M059J (cell line): ENCODE results near the gene PIGM. TPM values are rescaled to one million over a fixed set of nuclear protein-coding genes. Genes with fewer than 3 reads are reported as not detected.

ENCODE experiments used
- DNase-seq: peaks from one replicate; pipeline ENCODE4 v3.0.0-alpha.2; 2012; ENCODE audit warnings: low read depth
- total RNA-seq: library from RNA; depleted of rRNA; stranded (reverse); fragments of >200 nt; shearing (Covaris generic); gene quantifications from 2 replicates; pipeline ENCODE4 v1.2.3, GENCODE V29; 2014

Gene PIGM
- total RNA-seq, 1 experiment from 2014 or later = 4.0 TPM

DNA sequence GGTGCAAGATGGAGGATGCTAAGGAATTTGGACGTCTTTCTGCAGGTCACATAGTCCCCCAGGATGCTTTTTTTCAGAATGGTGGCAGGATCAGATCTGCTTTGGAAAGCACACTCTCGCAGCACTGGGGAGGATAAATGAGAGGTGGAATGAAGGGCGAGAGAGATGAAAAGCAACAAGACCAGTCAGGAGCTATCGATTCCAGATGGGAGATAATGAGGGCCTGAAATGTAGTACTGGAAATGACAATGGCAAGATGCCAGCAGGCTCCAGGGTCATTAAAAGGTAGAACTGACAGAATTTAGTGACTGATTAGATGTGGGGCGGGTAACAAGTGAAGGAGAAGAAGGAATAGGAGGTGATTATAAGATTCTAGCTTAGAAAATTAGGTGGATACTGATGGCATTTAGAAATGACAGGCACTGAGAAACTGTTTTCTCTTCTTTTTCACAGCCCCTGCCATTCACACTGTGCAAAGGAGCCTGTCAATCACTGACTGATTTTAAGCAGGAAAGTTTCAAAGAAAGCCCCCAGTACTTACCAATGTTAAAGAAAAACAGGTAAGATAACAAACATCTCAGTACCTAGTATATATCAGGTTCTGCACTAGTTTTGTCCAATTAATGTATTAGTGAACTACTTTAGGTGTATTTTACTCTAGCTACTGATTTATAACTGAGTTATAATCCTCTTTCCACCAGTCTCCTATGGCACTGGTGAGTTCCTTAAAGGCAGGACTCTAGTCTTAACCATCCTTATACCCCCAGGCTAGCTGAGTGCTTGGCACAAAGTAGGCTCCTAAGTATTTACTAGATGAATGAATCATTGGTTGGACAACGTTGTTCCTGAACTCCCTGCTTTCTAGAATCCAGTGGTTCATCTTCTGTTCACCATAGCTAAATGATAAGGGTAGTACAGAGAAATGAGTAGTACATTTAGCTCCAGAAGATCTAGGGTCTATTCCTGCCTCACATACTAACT is 9.2 kb downstream of the PIGM start:
- peak; percentile 85 for DNase-seq

DNA sequence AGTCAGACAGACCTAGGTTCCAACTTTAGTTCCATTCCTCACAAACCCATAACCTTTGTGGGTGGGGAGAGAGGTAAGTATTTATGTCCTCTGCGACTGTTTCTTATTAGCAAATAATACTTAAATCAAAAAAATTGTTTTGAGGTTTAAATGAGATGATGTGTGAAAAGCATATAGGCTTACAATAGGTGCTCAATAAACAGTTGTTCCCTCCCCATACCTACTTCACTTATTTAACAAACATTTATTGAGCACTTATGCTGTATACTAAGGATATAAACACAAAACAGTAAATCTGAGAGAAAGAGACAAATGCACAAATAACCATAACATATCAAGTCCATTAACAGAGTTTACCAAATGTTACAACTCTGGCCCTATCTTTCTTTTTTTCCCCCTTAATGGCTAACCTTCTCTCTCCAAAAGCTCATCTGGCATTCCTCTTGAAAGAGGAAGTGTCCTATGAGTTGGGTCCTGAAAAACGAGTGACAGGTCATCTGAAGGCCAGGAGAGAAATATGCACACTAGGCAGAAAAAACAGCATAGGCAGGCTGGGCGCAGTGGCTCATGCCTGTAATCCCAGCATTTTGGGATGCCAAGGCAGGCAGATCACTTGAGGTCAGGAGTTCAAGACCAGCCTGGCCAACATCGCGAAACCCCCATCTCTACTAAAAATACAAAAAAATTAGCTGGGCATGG is 10.3 kb downstream of the PIGM start:
- DNase-seq = no peak

DNA sequence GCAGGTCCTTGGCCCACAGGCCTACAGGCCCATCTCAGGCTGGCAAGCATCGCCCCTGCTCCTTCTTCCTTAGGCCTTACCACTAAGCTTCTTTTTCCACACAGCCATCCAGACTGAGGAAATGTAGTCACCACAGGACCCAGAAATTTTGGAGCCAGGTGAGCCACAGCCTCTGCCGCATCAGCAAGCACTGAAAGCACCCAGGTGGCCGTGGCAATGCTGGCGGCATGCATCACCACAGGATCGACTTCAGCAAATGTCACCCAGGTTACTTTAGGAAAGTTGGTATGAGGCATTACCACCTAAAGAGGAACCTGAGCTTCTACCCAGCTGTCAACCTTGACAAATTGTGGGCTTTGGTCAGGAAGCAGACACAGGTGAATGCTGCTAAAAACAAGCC is 11.6 kb downstream of the PIGM start:
- no peak for DNase-seq

DNA sequence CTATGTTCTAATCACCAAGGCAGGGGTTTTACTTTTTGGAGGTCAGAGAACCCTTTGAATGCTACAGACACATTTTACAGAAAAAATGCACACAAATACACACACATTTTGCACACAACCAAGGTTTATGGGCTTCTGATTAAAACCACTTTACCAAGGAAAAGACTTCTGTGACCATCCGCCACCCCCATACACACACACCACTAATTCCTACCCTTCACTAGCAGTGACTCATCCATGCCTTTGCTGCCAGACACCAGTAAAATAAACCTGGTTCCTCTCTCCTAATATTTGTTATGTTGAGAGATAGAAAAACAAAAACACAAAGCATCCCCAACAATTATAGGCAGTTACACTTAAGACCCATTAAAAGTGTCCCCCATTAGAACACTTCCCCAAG is 12.9 kb downstream of the PIGM start:
- DNase-seq = peak; percentile 62

DNA sequence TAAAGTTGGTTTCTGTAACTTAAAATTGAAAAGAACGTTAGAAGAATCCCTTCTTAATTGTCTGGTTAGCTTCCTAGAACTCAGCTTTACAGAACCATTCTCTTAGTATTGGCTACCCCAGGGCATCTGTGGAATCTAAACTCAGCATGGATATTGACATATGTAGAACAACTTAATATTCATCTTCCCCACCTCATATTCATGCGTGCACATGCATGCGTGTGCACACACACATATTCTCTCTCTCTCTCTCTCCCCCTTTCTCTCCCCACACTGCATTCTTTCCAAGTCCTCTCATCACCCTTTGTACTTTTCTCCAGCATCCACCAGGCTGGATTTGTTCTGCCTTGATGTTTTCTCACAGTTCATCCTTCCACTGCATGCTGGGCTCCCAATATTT is 13.4 kb downstream of the PIGM start:
- DNase-seq = no peak

DNA sequence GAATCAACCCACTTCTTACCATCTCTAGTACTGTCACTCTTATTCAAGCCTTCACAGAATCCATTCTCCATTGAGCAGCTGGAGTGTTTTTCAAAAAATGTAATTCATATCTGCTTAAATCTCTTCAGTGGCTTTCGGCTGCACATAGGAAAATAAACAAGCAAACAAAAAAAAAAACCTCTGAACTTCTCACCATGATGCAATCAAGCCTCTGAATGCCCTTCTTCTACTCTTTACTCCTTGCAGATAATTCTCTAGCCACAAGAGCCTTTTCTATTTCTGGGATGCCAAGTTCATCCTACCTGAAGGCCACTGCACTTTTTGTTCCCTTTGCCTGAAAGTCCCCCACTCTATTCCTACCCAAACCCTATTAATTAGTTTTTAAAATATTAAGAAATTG is 14.2 kb downstream of the PIGM start:
- no peak for DNase-seq

DNA sequence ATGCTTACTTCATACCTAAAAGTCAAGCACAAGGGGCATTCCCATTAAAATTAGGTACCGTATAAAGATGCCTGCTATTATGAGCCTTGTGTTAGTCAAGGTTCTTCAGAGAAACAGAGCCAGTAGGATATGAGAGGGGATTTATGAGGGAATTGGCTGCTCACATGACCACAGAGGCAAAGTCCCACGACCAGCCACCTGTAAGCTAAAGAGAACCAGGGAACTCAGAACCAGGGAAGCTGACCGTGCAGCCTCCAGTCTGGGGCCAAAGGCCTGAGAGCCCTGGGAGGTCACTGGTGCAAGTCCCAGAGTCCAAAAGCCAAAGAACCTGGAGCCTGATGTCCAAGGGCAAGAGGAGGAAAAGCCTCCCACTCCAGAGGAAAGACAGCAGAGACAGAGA is 20.0 kb downstream of the PIGM start:
- DNase-seq = no peak

DNA sequence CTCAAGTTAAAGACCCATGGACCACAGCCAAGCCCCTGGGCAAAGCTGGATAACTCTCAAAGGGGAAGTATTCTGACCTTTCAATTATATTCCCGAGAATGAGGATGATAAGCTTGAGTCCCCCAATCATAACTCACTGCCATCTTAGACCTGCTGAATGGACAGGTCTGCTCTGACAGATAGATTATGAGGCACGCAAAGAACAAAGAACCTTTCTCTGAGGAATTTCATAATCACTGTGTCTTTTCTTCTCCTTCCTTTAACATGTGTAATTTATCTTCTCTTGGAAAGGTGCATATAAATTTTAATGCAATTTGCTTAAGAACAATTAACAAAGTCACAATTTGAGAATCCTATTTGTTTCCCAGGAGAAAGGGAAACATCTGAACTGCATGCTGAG is 22.0 kb downstream of the PIGM start:
- no peak for DNase-seq

DNA sequence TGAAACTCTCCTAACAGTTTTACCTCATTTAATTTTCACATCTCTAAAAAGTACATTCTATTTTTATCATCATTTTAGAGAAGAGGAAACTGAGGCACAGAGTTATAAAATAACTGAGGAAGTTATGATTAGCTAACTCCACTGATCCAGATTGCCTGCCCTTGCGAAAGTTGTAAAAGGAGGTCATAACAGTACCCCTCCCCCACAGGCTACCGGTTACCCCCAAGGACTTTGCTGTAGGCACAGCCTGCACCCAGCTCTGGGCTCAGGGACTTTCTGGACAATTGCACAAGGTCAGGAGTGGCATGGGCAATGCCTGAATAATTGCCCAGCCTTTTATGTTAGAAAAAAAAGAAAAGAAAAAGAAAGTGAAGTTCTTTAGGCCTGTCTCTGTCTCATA is 22.7 kb downstream of the PIGM start:
- no peak for DNase-seq

DNA sequence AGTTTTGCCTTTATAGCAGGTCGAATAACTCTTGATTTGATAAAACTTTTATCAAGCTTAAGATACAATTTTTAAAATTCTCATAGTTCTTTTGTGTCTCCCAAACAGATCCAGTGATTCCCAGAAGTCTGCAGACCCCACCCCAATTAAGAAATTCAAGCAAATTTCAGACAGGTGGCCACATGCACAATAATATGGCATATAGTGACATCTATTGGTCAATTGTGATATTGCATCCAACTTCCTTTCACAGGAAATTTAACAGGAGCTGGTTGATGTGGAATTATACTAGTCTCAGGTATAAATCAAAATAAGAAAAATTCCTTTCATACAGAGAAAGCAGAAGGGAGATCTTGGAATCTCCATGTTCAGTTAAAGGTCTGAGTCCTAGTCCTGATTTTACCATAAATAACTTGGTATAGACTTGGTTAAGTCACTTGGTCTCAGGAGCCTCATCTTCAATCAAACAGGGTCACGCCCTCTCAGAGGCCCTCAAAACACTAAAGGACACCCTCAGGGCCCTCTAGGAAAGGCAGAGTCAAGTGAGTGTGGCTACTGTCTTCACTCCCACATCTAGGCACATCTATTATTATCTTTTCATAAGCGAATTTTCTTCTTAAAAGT is 24.1 kb downstream of the PIGM start:
- peak; percentile 36 for DNase-seq

DNA sequence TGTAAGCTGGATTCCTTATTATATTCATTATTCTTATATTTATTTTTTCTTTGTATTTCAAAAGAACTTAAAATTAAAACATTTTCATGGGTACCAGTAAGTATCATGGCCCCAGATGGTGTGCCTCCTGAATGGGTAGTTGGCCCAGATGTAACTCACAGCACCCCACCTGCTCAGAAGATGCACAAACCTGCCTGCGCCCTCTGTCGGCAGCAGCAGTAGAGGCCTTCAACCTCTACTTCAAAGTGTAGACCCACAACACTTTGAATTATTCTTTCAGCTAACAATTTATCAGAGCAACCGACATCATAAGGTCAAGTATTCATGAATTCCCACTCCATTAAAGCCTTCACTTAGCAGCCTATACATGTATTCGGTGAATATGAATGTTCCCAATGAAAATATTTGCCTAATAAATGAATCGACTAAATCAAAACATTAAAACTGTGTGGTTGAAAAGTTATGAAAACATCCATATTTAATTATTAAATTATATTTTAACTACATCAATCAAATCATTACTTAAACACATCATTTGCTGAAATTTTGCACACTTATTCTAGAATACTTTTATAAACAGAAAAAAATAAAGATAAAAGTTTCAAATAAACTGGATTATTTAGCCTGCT is 25.4 kb downstream of the PIGM start:
- DNase-seq = peak; percentile 59

DNA sequence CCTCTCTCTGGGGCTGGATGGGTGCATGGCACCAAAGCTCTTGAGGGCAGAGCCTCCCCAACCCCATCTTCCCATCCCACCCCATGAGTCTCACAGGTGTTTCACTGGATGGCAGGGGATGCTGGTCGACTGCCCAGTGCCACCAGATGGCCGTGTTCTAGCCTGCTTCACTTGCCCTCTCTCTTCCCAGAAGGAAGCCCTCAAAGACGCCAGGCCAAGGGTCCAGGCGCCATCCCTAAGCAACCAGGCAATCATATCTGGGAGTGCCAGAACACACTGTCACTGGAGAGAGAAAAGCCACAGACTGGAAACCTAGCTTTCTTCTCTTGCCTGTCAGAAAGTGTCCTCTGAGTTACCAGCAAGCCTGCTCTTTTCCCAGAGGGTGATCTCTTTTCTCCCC is 26.7 kb downstream of the PIGM start:
- no peak for DNase-seq

DNA sequence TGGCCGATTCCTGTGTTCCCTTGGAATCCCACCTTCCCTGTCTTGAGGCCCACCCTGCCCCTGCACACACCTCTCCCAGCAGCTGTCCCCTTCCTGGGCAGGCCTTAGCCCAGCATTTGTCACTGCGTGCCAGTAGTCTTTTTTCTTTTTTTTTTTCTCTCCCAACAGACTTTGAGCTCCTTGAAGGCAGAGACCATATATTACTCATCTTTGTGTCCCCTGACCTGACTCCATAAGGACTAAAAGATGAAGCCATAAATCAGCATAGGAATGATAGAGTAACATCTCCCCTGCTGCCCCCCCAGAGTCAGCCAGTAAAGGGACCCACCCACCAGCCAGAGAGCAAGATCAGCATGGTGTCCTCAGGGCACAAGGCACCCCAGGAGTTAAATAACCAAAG is 27.4 kb downstream of the PIGM start:
- DNase-seq = no peak

DNA sequence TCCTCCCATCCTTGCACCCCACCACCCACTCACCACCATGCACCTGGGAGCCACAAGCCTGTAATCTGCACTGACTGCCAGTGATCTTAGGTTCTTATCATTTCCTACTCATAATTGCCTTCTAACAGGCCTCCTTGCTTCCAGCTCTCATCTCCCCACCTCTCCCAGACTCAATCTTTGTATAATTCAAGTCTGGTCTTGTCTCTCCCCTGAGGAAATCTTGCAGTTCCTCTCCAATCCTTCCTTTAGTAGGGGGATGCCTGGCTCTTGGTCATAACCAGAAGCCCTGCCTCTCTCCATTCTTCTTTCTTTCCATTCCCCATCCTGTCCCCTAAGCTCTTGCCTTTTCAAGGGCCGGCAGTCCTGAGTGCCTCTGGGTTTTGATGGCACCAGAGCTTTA is 27.8 kb downstream of the PIGM start:
- DNase-seq = no peak

DNA sequence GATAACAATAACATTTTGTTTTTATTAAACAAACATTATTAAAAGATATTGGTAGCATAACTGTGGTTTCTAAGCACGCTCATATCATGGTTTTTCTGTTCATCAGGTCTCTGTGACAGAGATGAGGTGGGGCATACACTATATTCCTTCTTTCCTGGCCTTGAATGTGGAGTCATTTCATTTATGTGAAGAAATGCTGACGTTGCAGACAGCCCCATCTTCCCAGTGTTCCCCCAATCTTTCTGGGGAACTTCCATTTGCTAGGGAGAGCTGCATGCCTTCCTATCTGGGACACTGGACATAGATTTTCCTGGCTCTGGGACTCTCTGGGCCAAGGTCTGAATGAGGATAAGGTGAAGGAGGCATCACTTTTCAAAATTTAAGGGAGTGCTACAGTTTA is 30.4 kb downstream of the PIGM start:
- DNase-seq = no peak

DNA sequence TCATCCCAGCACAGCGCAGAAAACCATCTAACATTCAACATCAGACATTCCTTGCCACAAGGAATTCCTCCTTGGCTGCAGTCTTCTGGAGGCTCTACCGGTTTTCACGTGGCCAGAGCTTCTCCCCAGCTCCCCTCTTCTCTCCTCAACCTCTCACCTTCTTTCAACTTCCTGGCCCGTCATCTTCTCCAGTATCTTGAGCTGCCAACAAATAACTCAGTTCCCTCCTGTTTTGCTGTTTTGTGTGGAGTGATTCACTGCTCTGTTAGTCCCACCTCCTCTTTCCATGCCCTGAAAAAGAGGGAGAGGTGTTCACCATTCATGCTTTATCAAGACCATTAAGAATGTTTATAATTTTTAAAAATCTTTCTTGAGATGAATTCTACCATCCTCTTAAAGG is 32.6 kb downstream of the PIGM start:
- DNase-seq = peak; percentile 44

DNA sequence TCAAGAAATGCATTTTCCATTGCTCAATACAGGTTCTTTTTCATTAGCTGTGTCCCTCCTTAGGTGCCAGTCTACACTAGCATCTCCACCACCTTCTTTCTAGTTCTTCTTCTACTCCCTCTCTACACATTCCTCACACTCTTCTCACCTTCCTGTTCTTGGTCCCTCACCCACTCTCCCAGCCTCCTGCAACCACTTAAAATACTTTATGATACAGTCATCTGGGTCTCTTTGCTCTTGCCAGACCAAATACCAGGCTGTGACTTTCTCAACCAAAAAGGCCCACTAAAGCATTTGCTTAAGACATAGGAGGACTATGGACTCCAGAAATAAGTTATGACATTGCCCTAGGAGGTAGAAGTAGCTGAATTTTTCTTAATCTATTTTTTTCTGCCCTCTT is 35.1 kb downstream of the PIGM start:
- peak; percentile 84 for DNase-seq

DNA sequence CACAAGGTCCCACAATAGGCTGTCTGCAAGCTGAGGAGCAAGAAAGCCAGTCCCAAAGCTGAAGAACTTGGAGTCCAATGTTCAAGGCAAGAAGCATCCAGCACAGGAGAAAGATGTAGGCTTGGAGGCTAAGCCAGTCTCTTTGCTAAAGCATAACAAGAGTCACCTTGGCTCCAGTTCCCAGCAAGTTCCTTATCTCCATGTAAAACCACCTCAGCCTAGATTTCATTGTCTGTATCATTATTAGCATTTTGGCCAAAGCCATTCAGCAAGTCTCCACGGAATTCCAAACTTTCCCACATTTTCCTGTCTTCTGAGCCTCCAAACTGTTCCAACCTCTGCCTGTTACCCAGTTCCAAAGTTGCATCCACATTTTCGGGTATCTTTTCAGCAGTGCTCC is 36.9 kb downstream of the PIGM start:
- no peak for DNase-seq

DNA sequence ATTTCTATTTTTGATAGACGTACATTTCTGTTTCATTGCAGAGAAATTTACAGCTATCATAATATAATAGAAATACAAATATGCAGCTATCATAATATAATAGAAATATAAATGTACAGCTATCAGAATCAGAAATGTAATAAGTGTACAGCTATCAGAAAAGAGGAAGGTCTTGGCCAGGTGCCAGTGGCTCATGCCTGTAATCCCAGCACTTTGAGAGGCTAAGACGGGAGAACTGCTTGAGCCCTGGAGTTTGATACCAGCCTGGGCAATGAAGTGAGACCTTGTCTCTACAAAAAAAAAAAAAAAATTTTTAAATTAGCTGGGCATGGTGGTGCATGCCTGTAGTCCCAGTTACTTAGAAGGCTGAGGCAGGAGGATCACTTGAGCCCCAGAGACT is 37.9 kb downstream of the PIGM start:
- no peak for DNase-seq

DNA sequence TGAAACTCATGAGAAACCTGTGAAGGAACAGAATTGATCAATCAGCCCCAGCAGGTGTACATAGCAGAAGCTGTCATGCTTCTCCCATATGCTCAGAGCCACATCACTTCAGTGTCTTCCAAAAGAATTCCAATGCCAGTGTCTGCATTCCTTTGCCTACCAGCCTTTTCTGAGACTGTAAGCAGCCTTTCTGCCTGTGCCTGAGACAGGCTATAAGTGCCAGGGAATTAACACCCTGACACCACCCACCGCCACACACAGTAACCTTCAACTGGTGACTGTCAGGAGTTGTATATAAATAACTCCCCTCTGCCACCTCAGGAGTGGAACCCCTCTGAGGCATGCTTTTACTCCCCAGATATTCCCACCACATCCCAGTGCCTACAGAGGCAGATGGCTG is 39.6 kb downstream of the PIGM start:
- no peak for DNase-seq

DNA sequence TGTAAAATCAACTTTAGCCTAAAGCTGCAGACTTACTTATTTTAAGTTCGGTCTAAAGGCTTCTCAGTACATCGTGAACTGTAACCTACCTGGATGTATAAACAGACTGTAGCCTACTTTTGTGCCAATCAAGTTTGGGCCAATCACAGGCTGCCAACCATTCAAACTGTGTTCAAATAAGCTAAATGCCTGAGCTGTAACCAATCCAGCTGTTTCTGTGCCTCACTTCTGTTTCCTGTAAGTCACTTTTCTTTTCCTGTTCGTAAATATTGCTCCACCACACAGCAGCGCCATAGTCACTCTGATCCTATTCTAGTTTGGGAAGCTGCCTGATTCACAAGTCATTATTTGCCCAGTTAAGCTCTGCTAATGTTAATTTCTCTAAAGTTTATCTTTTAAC is 40.3 kb downstream of the PIGM start:
- DNase-seq = no peak

DNA sequence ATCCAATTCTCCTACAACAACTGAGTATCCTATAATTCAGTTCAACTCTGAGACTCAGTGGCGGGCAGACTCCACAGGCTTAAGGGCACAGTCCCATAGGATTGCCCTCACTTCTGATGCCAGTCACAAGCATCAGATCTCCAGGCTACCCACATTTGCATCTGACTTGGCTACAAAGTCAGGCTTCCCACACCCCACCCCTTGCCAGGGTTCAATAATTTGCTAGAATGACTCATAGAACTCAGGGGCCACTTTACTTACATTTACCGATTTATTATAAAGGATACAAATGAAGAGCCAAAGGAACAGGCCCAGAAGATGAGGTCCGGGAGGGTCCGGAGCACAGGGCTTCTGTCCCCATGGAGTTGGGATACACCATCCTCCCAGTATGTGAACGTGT is 41.8 kb downstream of the PIGM start:
- DNase-seq = no peak
